ENCODE measurements around the gene APEX1.

DNA sequence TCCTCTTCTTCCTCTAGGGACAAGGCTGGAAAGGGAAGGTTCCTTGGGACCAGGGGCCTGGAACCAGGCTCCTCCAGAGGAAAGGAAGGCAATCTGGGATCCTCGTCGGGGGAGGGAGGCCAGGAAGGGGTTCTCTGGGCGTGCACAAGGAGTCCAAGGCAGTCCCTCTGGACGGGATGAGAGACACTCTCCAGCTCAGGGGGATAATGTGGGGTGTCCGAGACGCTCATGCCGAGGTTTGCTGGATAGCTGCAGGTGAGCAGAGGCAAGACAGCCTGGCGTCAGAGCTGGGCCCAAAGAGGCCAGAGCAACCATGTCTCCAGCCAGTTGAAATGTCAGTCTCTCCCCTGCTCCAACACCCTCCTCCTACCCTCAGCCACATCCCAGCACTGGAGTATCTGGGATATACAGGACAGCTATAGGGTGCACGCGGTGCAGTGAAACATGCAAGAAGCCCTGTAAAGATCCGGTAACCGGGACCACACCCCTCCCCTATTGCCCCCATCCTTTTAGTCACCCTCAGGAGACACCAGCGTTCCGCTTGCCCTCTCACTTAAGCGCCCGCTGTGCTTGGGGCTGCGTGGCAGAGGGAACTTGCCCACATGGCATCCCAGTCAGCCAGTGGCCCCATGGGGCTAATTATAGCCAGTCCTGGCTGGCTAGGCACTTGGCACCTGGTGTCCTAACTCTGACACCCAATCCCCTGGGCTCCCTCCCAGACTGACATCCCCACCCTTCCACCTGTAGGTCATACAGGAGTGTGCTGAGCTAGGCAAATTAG, 19.3 kb upstream of the APEX1 start, which contains the start of gene KLHL33:
- TF ChIP-seq RAD21 (IDR thresholded peaks at IDR 0.05 in 1 of 2, conservative IDR thresholded peaks at IDR 0.05 in 1 of 2; ENCODE audit: low read depth in 2 of 2, low read length in 2 of 2) (no peak), CTCF (IDR thresholded peaks at IDR 0.05; ENCODE audit: control extremely low read depth in 1 of 3, insufficient read depth in 1 of 3, low read depth in 1 of 3, low read length in 3 of 3) (no peak), JUN (IDR thresholded peaks at IDR 0.05; ENCODE audit: low read depth, low read length) (no peak), ZNF274 (IDR thresholded peaks at IDR 0.05; ENCODE audit: borderline replicate concordance, extremely low read depth, low read length) (no peak), EZH2 (IDR thresholded peaks at IDR 0.05; ENCODE audit: low read depth, low read length, severe bottlenecking) (no peak), POLR2AphosphoS5 (IDR thresholded peaks at IDR 0.05; ENCODE audit: low read depth, low read length) (no peak), SIN3A (conservative IDR thresholded peaks at IDR 0.05 in 1 of 2, IDR thresholded peaks at IDR 0.05 in 1 of 2; ENCODE audit: low read depth in 1 of 2, low read length in 2 of 2) (no peak)
